Aortic smooth muscle cell (primary cell): ENCODE results near the gene KCNIP3. TPM values are rescaled to one million over a fixed set of nuclear protein-coding genes. Genes with fewer than 3 reads are reported as not detected.

Experiments
- total RNA-seq: library from RNA; depleted of rRNA; stranded (reverse); fragments of >200 nt; gene quantifications from 2 replicates; pipeline ENCODE4 v1.2.3, GENCODE V29; 2014

The KCNIP3 gene
- total RNA-seq = 0.13 and 0.31 TPM in 2 replicates

GRCh38 chr2:95296880-95297487, at the start of gene KCNIP3:
KCNIP3 (plus strand) TSS chr2:95297347; CDS start chr2:95297439, 92 bp downstream.

GRCh38 chr2:95274291-95275150, 22.6 kb upstream of the KCNIP3 start, which contains the start of gene PROM2:
PROM2 (plus strand) TSS chr2:95274449; CDS start chr2:95274586, 137 bp downstream.

GRCh38 chr2:95402370-95403203, 105.4 kb downstream of the KCNIP3 start, which contains the start of gene FAHD2A:
FAHD2A (plus strand) TSS chr2:95402708; CDS start chr2:95405559, 2,851 bp downstream.

Other genes with a start within 250 kb of the KCNIP3 start
- 39.3 and 47.0 TPM in 2 replicates for gene MRPS5, start 175.5 kb upstream of the KCNIP3 start, total RNA-seq
- 10.4 and 11.4 TPM in 2 replicates for gene ZNF514, start 137.5 kb upstream of the KCNIP3 start, total RNA-seq
- 5.8 and 7.5 TPM in 2 replicates for gene ZNF2, start 131.5 kb upstream of the KCNIP3 start, total RNA-seq
- gene ZNF892, start 89.8 kb upstream of the KCNIP3 start, total RNA-seq = 2.2 and 3.0 TPM in 2 replicates
- 0.19 and 0.26 TPM in 2 replicates for gene PROM2, start 22.9 kb upstream of the KCNIP3 start, total RNA-seq
- 19.3 and 27.0 TPM in 2 replicates for gene FAHD2A, start 105.4 kb downstream of the KCNIP3 start, total RNA-seq
- not detected in 2 replicates for gene TRIM43B, start 187.4 kb downstream of the KCNIP3 start, total RNA-seq